HuH-7 (cell line): Measurements from ENCODE around the gene GBX2.
A peak's percentile ranks its signal among the peaks of the same experiment; 100 is the strongest.

Source experiments
- DNase-seq: peaks from one replicate; pipeline ENCODE4 v3.0.0; 2011; ENCODE audit warnings: low spot score

Gene GBX2

DNA sequence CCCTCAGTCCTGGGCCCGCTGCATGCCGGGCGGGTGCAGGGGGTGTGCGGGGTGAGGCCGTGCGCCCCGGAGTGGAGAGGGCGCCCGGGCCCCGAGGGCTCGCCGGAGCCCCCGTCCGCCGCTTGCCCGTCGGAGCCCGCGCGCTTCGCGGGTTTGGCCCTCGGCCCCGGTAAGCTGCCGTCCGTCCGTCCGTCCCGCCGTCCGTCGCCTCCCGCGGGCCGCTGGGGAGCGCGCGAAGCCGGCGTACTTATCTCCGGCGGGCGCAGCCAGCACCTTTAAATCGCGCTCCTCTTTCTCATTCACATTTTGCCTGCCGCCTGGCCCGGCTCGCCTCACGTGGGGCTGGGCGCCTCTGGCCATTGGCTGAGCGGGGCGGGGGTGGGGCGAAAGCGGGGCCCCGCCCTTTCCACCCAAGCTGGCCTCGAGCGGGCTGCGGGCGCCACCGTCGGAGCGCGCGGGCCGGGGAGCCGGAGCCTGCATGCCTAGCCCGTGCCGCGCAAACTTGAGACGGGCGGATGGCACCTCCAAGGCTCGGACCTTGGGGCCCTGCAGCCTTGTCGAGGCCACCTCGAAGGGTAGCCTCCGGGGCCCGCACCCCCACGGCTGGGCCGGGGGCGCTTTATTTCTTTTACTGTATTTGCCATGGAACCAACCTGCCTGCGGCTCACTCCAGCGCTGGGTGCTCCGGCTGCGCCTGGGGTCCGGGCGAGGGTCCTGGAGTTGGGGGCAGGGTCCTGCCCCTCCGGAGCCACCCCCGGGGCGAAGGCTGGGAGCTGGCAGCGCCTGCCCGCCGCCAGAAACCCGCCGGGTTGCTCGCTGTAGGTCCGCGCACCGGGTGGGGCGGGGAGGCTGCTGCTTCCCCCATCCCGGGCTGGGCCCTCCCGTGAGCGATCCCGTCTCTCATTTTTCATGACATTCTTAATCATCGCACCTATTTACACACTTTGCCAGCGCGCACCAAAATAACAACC is at the start of gene GBX2:
GBX2 (minus strand) TSS at position 277 of the 971 bp plus-strand sequence. CDS start 415 bp downstream, outside the sequence.
- peak; percentile 65 for DNase-seq

GRCh38 chr2:236217926-236218325 is 49.7 kb upstream of the GBX2 start:
- DNase-seq = no peak

DNA sequence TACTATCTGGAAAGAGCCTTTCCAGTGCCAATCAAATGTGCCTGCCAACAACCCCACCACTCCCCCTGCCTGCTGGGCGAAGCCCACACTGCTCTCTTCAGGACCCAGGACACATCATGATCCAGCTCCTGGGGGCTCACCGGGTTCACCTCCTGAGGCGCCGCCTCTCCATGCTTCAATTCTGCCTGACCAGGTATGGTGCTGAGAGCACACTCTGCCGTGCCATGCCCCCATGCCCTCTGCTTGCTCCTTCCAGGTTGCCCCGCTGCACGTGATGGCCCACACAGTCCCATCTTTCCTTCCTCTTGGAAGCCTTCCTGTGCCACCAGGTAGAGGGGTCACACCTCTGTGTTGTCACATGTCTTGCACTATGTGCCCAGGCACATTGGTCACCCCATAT is 48.5 kb upstream of the GBX2 start:
- DNase-seq = no peak

GRCh38 chr2:236215761-236216333 is 47.7 kb upstream of the GBX2 start:
- DNase-seq = no peak

- DNase-seq = no peak
Measured at GRCh38 chr2:236215196-236215595, 47.0 kb upstream of the GBX2 start.

- DNase-seq = no peak
Measured at GRCh38 chr2:236214376-236214995, 46.3 kb upstream of the GBX2 start.

GRCh38 chr2:236211296-236211695 is 43.1 kb upstream of the GBX2 start:
- no peak for DNase-seq

- no peak for DNase-seq
Measured at GRCh38 chr2:236210536-236210935, 42.4 kb upstream of the GBX2 start.

DNA sequence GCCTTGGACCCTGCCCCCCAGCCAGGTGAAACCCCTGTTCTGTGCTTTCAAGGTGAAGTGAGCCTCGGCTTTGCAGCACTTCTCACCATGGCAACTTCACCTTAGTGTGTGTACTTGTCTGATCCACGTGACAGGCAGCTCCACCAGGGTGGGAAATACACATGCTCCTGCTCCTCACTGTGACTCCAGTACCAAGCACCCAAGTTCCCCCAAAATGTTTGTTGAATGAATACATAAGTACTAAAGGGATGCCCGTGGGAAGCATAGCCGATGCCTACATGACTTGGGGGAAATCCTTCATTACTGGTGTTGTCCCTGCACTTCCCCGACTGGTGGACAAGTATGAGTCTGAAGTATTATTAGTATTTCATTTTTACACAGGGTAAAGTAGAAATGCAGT is 41.8 kb upstream of the GBX2 start:
- DNase-seq = no peak

DNA sequence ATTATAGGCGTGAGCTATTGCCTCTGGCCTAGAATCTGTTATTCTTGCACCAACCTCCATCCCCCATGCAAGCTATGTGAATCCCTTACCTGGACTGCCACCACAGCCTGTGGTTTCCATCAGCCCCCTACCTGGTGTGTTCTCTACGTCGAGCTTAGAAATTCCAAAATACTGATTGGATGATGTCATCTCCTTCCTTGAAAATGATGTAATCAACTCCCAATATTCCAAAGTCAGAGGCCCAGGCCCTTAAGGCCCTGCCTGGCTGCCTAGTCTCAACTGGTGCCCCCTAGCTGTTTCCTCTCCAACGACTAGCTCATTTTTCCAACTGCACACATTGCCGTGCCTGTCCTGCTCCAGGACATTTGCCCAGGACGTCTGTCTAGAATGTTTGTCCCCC is 41.3 kb upstream of the GBX2 start:
- DNase-seq = no peak

GRCh38 chr2:236208019-236208926 is 40.1 kb upstream of the GBX2 start:
- no peak for DNase-seq

DNA sequence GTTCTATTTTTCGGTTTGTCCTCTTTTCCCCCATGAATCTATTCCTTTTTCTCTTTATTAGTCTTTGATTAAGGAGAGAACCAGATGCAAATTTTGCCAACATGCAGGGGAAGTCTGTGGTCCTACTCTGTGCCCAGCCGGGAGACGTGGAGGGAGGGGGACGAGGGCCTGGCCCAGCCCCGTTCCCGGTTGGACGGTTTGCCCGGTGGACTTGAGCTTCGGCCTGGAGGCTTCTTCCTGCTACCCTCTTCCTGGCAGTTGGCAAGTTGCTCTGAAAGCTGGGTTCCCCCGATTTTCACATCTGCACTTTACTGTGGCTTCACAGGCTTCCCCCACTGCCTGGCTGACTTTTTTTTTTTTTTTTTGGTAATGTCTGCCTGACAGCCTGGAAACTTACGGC is 39.3 kb upstream of the GBX2 start:
- no peak for DNase-seq

DNA sequence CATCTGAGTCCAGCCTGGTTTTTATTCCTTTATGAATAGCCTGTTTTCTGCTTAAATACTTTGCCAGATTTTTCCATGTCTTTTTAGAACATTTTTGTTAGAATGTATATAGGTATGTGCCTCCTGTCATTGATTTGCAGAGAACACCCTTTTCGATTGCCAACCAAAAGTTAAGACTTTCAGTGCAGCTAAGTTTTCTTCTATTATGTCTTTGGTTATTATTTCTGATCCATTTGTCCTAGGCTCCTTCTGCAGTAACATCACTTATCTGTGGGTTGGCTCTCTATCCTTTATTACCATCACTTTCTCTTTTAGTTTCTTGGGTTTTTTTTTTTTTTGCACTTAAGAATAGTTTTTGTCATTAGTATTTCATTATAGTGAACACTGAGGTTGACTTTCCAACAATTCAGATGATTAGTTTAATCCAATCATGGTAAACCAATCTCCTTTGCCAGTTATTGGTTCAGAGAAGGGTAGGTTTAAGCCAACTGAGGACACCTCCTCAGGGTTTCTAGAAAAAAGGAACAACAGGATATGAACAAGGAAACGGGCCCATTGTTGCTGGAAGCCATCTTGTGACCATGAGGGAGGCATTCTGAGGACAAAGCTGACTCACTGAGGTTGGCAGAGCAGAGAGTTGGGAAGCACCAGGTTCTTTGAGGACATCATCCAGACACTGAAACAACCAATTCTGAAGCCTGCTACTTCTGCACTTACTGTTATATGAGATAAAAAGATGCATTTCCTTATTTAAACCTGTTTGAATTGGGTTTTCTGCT is 37.9 kb upstream of the GBX2 start:
- DNase-seq = no peak

- no peak for DNase-seq
Measured at GRCh38 chr2:236204953-236205352, 36.8 kb upstream of the GBX2 start.

- no peak for DNase-seq
Measured at GRCh38 chr2:236200378-236200777, 32.2 kb upstream of the GBX2 start.

DNA sequence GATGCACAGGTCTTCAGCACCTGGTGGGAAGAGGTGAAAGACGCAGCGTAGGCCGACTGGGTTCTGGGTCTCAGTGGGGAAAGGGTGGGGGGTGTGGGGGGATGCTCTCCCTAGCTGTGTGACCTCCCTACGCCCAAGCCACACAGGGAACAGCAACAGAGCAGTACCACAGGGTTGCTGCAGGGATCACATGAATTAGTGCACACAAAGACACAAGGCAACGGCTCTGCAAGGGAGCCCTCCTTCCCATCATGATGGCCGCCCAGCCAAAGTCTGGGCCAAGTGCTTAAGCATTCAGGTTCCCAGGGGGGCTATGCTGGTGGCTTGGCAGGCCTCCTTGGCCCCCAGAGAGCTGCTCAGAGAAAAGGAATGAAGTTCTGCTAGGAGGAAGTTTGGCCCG is 28.2 kb upstream of the GBX2 start:
- DNase-seq = no peak

GRCh38 chr2:236195726-236196125 is 27.5 kb upstream of the GBX2 start:
- no peak for DNase-seq

DNA sequence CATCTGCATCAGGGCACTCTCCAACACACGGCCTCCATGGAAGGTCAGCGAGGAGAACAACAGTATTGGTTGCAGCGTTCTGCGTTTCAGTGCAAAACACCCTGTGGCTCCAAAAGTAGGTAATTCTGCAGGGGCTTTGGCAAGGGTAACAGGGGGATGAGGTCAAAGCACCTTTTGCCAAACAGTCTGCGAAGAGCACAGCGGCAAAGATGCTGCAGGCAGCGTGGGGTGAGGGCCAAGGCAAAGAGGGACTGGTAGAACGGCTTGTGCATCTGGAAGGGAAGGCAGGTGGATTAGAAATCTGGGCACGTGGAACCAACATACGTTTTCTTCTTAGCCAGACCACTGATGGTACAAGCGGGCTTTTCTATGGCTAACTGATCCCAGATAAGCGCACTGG is 26.6 kb upstream of the GBX2 start:
- DNase-seq = no peak

DNA sequence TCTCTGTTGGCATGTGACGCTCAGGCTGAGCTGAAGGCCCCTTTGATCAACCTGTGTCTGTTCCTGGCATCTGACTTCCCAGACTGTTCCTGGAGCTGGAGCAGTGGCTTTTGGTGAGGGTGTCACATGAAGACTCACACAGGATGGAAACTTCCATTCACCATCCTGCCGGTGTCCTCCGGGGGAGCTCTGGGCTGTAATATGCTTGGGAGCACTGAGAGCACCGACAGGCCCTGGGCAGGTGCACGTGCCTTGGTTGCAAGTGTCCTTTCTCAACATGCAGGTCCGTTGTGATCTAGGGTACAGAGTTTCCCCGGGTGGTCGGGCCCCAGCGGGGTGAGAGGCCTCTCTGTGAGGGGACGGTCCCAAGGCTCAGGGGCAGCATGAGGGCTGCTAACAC is 24.8 kb upstream of the GBX2 start:
- DNase-seq = no peak

- DNase-seq = no peak
Measured at GRCh38 chr2:236190674-236191073, 22.5 kb upstream of the GBX2 start.

DNA sequence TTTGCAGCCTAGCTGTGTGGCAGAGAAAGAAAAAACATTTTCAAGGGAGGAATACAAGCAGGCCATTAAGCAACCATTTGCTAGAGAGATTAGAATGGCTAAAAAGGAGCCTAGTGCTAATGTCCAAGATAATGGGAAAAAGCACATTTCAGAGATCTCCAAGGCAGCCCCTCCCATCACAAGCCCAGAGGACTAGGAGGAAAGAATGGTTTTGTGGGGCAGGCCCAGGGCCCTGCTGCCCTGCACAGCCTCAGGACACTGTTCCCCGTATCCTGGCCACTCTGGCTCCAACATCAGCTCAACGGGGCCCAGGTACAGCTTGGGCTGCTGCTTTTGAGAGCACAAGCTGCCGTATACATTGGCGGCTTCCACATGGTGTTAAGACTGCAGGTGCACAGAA is 16.5 kb upstream of the GBX2 start:
- no peak for DNase-seq
